ACHN (cell line): ENCODE data around the gene ASF1B.

Experiments used
- DNase-seq: peaks from one replicate; pipeline ENCODE4 v3.0.0-alpha.2; 2015
- in situ Hi-C: cut with HindIII; loops from 2 replicates; pipeline ENCODE4 v1.10.0; 2017; ENCODE audit warnings: low sequenced_read_pairs, low pct_ligation_motif_present, low pct_unique_long_range_greater_than_20kb

Gene ASF1B

GRCh38 chr19:14142262-14143190 is 6.1 kb upstream of the ASF1B start:
- no peak for DNase-seq
- in situ Hi-C loops = no loop called here

- DNase-seq = no peak
- in situ Hi-C loops = no loop called here
These were observed 4.7 kb upstream of the ASF1B start for GRCh38 chr19:14141041-14141440.

- in situ Hi-C loops = no loop called here
- no peak for DNase-seq
These were observed 3.6 kb upstream of the ASF1B start for GRCh38 chr19:14139944-14140343.

GRCh38 chr19:14138576-14139265 is 2.3 kb upstream of the ASF1B start:
- in situ Hi-C loops = no loop called here
- DNase-seq = no peak

GRCh38 chr19:14135985-14136508 is 342 bp downstream of the ASF1B start:
- no peak for DNase-seq
- in situ Hi-C loops = no loop called here

- in situ Hi-C loops = no loop called here
- DNase-seq = no peak
These were observed 1.0 kb downstream of the ASF1B start for GRCh38 chr19:14135355-14135754.

- DNase-seq = no peak
- in situ Hi-C loops = no loop called here
These were observed 8.4 kb downstream of the ASF1B start for GRCh38 chr19:14127929-14128509.

- DNase-seq = no peak
- in situ Hi-C loops = no loop called here
These were observed 9.2 kb downstream of the ASF1B start for GRCh38 chr19:14127176-14127575.

GRCh38 chr19:14122924-14123323 is 13.5 kb downstream of the ASF1B start:
- DNase-seq = no peak
- in situ Hi-C loops = no loop called here

- DNase-seq = no peak
- in situ Hi-C loops = no loop called here
These were observed 15.9 kb downstream of the ASF1B start for GRCh38 chr19:14120497-14120780.

- in situ Hi-C loops = no loop called here
- DNase-seq = no peak
These were observed 16.5 kb downstream of the ASF1B start for GRCh38 chr19:14119644-14120496.

- in situ Hi-C loops = no loop called here
- DNase-seq = no peak
These were observed 17.2 kb downstream of the ASF1B start for GRCh38 chr19:14119146-14119545.

GRCh38 chr19:14118165-14119051 is 18.0 kb downstream of the ASF1B start:
- peak; percentile 34 for DNase-seq
- in situ Hi-C loops = no loop called here

- in situ Hi-C loops = no loop called here
- DNase-seq = peak; percentile 96
These were observed 18.7 kb downstream of the ASF1B start, which contains the start of gene PRKACA for GRCh38 chr19:14117668-14118164. TSS of gene PRKACA (minus strand) at chr19:14117762. CDS start at chr19:14117547, 215 bp downstream.

- in situ Hi-C loops = no loop called here
- DNase-seq = no peak
These were observed 19.3 kb downstream of the ASF1B start for GRCh38 chr19:14116918-14117578.

GRCh38 chr19:14116525-14116917 is 19.9 kb downstream of the ASF1B start:
- in situ Hi-C loops = no loop called here
- no peak for DNase-seq

GRCh38 chr19:14115756-14116155 is 20.6 kb downstream of the ASF1B start:
- in situ Hi-C loops = no loop called here

More at GRCh38 chr19:14115756-14116155, 20.6 kb downstream of the ASF1B start:
- DNase-seq = no peak
